Breast epithelium (tissue), 4 donors: ENCODE data around the gene GRIK1. TPM values are rescaled to one million over a fixed set of nuclear protein-coding genes. Genes with fewer than 3 reads are reported as not detected.

Source experiments
- DNase-seq, 2 donors: peaks; one replicate each; pipeline ENCODE4 v3.0.0-alpha.2; 2019; ENCODE audit warnings: low spot score in 2 of 2
- H3K27ac ChIP-seq, 2 donors: fragments of 200-600 bp; sonication (generic) in 1 of 2; one replicate each; pipeline ENCODE4 v1.5.1; 2016 to 2019; ENCODE audit warnings: mild to moderate bottlenecking in 1 of 2
- H3K27me3 ChIP-seq, 2 donors: fragments of 200-600 bp; sonication (generic) in 1 of 2; one replicate each; pipeline versions ENCODE4 v1.5.1 to v1.6.0; 2017 to 2019; ENCODE audit warnings: control low read depth in 1 of 2, mild to moderate bottlenecking in 1 of 2
- H3K36me3 ChIP-seq: fragments of 200-600 bp; one replicate; pipeline ENCODE4 v1.5.1; 2019
- H3K4me1 ChIP-seq, 2 donors: fragments of 200-600 bp; sonication (generic); one replicate each; pipeline ENCODE4 v1.5.1; 2016 to 2019; ENCODE audit warnings: control low read depth in 1 of 2
- H3K4me3 ChIP-seq, 3 donors: fragments of 200-600 bp; sonication (generic); 1 replicate in 2 of 3; 2 replicates in 1 of 3; pipeline ENCODE4 v1.5.1; 2016 to 2019; ENCODE audit warnings: mild to moderate bottlenecking in 3 of 3, moderate library complexity in 2 of 3
- H3K9me3 ChIP-seq, 2 donors: fragments of 200-600 bp; sonication (generic) in 1 of 2; one replicate each; pipeline ENCODE4 v1.5.1; 2016 to 2019; ENCODE audit warnings: control low read depth in 1 of 2
- CTCF ChIP-seq, 3 donors: fragments of 450-650 bp; IDR thresholded peaks; one replicate each; pipeline ENCODE4 v1.5.1; 2016 to 2017; ENCODE audit warnings: antibody characterized with exemption in 3 of 3, mild to moderate bottlenecking in 3 of 3, moderate library complexity in 3 of 3
- POLR2A ChIP-seq: fragments of 450-650 bp; IDR thresholded peaks from one replicate; pipeline ENCODE4 v1.6.1; 2016; ENCODE audit warnings: antibody characterized with exemption, mild to moderate bottlenecking, moderate library complexity
- POLR2AphosphoS5 ChIP-seq, 3 donors: sonication (generic); formaldehyde crosslinking; IDR thresholded peaks; one replicate each; pipeline ENCODE4 v1.6.1; 2017; ENCODE audit warnings: antibody characterized with exemption in 3 of 3
- intact Hi-C: fragments of 100-400 bp; cut with DNase I; formaldehyde crosslinking; loops from one replicate; pipeline ENCODE4 v1.15.1; 2023; ENCODE audit warnings: low total_unique reads
- total RNA-seq, 3 donors: library from RNA; depleted of rRNA; stranded (reverse); fragments of >200 nt; gene quantifications; one replicate each; pipeline ENCODE4 v1.1.0, GENCODE V29; 2016

Gene GRIK1
- total RNA-seq, 3 donors from 2014 or later = 0.33 to 1.3 TPM; not detected in 1

DNA sequence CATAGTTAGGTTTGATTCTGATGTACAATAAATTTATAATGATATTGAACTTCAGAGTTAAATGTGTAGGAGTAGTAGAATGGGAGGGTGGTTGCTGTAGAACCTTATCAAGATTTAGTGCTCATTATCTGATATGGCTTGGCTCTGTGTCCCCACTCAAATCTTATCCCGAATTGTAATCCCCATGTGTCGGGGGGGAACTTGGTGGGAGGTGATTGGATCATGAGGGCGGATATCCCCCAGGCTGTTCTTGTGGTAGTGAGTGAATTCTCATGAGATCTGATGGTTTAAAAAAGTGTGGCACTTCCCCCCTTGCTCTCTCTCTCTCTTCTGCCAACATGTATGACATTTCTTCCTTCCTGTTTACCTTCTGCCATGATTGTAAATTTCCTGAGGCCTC lies 265.5 kb downstream of the GRIK1 start:
- H3K36me3 ChIP-seq = no peaks in the 10 kb centered on the region
- no peaks in the 10 kb centered on the region for H3K9me3 ChIP-seq
- intact Hi-C loops = no loop called here
- H3K27me3 ChIP-seq = no peaks in the 10 kb centered on the region
- DNase-seq = no peak
- no peaks in the 10 kb centered on the region for H3K4me1 ChIP-seq
- H3K27ac ChIP-seq = no peak overlapping the region
- TF ChIP-seq CTCF (IDR thresholded peaks at IDR 0.05) = no peak
- no peak for TF ChIP-seq POLR2AphosphoS5 (IDR thresholded peaks at IDR 0.05)
- no peak for TF ChIP-seq POLR2A
- no peak overlapping the region for H3K4me3 ChIP-seq

DNA sequence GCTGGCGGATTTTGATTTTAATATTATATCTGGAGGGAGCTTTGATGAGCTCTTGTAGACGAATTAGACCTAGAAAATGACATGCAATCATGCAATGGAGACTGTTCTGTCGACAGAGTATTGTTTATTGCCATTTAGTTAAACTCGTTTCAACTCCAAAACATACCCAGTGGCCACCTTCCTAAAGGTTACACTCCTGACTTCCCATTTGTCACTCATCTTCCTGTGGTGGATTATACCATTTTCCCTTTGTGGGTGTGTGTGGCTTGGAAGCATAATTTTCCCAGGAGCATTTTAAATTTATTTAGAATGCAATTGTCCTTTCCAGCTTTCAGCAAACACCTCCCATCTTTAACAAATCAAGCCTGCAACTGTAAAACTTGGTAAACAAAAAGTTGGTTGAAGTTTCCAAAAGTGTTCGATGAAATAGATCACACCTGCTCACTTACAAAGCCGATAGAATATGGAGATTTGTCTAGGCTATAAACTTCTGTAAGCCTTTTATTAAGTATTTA lies 266.6 kb downstream of the GRIK1 start:
- intact Hi-C loops = no loop called here
- no peak for DNase-seq
- no peak for TF ChIP-seq POLR2A
- Histone ChIP-seq H3K36me3 (no peaks in the 10 kb centered on the region), H3K9me3 (no peaks in the 10 kb centered on the region), H3K27me3 (no peaks in the 10 kb centered on the region), H3K4me1 (no peaks in the 10 kb centered on the region), H3K4me3 (no peak overlapping the region), H3K27ac (no peak overlapping the region)

GRCh38 chr21:29671728-29672127 lies 268.1 kb downstream of the GRIK1 start:
- no peak for DNase-seq
- no peaks in the 10 kb centered on the region for H3K9me3 ChIP-seq
- intact Hi-C loops = no loop called here

GRCh38 chr21:29670228-29670627 lies 269.6 kb downstream of the GRIK1 start:
- Histone ChIP-seq H3K36me3 (no peaks in the 10 kb centered on the region), H3K27me3 (no peaks in the 10 kb centered on the region), H3K4me1 (no peaks in the 10 kb centered on the region), H3K9me3 (no peaks in the 10 kb centered on the region), H3K4me3 (no peak overlapping the region), H3K27ac (no peak overlapping the region)
- DNase-seq = no peak
- no peak for TF ChIP-seq POLR2AphosphoS5 (IDR thresholded peaks at IDR 0.05)
- no peak for TF ChIP-seq POLR2A
- TF ChIP-seq CTCF (IDR thresholded peaks at IDR 0.05) = no peak
- intact Hi-C loops = no loop called here

More at GRCh38 chr21:29671728-29672127, 268.1 kb downstream of the GRIK1 start:
- H3K36me3 ChIP-seq = no peaks in the 10 kb centered on the region
- no peak overlapping the region for H3K4me3 ChIP-seq
- H3K27ac ChIP-seq = no peak overlapping the region
- H3K4me1 ChIP-seq = no peaks in the 10 kb centered on the region
- H3K27me3 ChIP-seq = no peaks in the 10 kb centered on the region
- TF ChIP-seq CTCF (IDR thresholded peaks at IDR 0.05) (no peak), POLR2A (no peak), POLR2AphosphoS5 (IDR thresholded peaks at IDR 0.05) (no peak)

GRCh38 chr21:29669416-29669815 lies 270.4 kb downstream of the GRIK1 start:
- Histone ChIP-seq H3K4me3 (no peak overlapping the region), H3K4me1 (no peaks in the 10 kb centered on the region), H3K27ac (no peak overlapping the region), H3K9me3 (no peaks in the 10 kb centered on the region), H3K36me3 (no peaks in the 10 kb centered on the region), H3K27me3 (no peaks in the 10 kb centered on the region)
- intact Hi-C loops = no loop called here
- DNase-seq = no peak
- TF ChIP-seq POLR2A = no peak
- TF ChIP-seq CTCF (IDR thresholded peaks at IDR 0.05) = no peak

DNA sequence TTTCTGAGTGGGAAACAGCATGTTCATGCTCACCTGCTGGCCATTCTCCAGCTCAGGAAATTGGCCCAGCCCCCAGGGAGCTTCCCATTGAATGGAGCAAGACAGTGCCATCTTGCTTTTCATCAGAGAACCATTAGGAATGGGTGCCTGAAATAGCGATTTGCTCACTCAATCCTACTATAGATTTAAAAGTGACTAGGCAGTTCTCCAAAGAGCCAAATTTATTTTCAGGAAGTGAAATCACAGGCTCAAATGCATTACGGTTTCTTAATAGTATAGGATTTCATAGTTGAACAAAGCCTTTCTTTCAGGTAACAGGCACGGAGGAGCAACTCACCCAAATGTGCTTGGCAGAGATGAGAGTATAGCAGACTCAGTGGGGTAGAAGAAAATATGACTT lies 272.1 kb downstream of the GRIK1 start:
- H3K36me3 ChIP-seq = no peaks in the 10 kb centered on the region
- intact Hi-C loops = no loop called here
- TF ChIP-seq CTCF (IDR thresholded peaks at IDR 0.05) (no peak), POLR2AphosphoS5 (IDR thresholded peaks at IDR 0.05) (no peak), POLR2A (no peak)

More for the DNA sequence above, 272.1 kb downstream of the GRIK1 start:
- Histone ChIP-seq H3K4me3 (no peak overlapping the region), H3K4me1 (no peaks in the 10 kb centered on the region), H3K9me3 (no peaks in the 10 kb centered on the region), H3K27me3 (no peaks in the 10 kb centered on the region), H3K27ac (no peak overlapping the region)
- DNase-seq = no peak
